SK-N-SH treated with all-trans-retinoic acid at 6 μM for 48 hours (cell line): Measurements from ENCODE around the gene PDE1C.

Experiments
- CSDC2 ChIP-seq: fragments of 250-450 bp; sonication (Bioruptor Pico); IDR thresholded peaks from 2 replicates; pipeline ENCODE4 v1.5.0; 2020; ENCODE audit warnings: mild to moderate bottlenecking, moderate library complexity
- ISL1 ChIP-seq: fragments of 250-450 bp; sonication (Bioruptor Pico); IDR thresholded peaks from 2 replicates; pipeline ENCODE4 v2.1.2; 2022; ENCODE audit warnings: mild to moderate bottlenecking, moderate library complexity
- POU6F1 ChIP-seq: fragments of 250-450 bp; sonication (Bioruptor Pico); IDR thresholded peaks from 2 replicates; pipeline ENCODE4 v1.8.0; 2021; ENCODE audit warnings: low read depth, mild to moderate bottlenecking, moderate library complexity, borderline replicate concordance
- TCF4 ChIP-seq: fragments of 250-450 bp; sonication (Bioruptor Pico); IDR thresholded peaks from 2 replicates; pipeline ENCODE4 v1.8.0; 2021; ENCODE audit warnings: mild to moderate bottlenecking, moderate library complexity, borderline replicate concordance
- ZFP3 ChIP-seq: fragments of 250-450 bp; sonication (Bioruptor Pico); IDR thresholded peaks from 2 replicates; pipeline ENCODE4 v1.5.0; 2020; ENCODE audit warnings: mild to moderate bottlenecking, moderate library complexity
- ZFP30 ChIP-seq: fragments of 450-650 bp; formaldehyde crosslinking; IDR thresholded peaks from 2 replicates; pipeline ENCODE4 v1.5.0; 2022; ENCODE audit warnings: mild to moderate bottlenecking, moderate library complexity
- TF ChIP-seq, protein P1 (sequence below): fragments of 250-450 bp; sonication (Bioruptor Pico); IDR thresholded peaks from 2 replicates; pipeline ENCODE4 v1.5.1; 2020; ENCODE audit warnings: low read depth, mild to moderate bottlenecking, moderate library complexity

GRCh38 chr7:32001948-32002347 is 68.3 kb downstream of the PDE1C start:
- TF ChIP-seq, protein P1, sequence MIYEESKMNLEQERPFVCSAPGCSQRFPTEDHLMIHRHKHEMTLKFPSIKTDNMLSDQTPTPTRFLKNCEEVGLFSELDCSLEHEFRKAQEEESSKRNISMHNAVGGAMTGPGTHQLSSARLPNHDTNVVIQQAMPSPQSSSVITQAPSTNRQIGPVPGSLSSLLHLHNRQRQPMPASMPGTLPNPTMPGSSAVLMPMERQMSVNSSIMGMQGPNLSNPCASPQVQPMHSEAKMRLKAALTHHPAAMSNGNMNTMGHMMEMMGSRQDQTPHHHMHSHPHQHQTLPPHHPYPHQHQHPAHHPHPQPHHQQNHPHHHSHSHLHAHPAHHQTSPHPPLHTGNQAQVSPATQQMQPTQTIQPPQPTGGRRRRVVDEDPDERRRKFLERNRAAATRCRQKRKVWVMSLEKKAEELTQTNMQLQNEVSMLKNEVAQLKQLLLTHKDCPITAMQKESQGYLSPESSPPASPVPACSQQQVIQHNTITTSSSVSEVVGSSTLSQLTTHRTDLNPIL (CRISPR knock-in tag) = no peak
- TF ChIP-seq TCF4 (no peak), ZFP3 (no peak), CSDC2 (CRISPR knock-in tag) (no peak), ZFP30 (CRISPR knock-in tag) (no peak), POU6F1 (CRISPR knock-in tag) (no peak), ISL1 (CRISPR knock-in tag) (no peak)
